GM21737 (cell line): ENCODE data around the gene OR2Y1.
"Not testable (repeated sequence)": the region's sequence is repeated elsewhere in the genome, so short reads cannot be mapped to it uniquely, and the experiment has no call there.

Source experiments
- ATAC-seq: cut with Tn5 transposase; IDR thresholded peaks from one replicate; pipeline ENCODE4 v1.9.1; 2021; ENCODE audit warnings: mild to moderate bottlenecking, moderate library complexity; ENCODE audit not compliant: unreplicated experiment

OR2Y1 gene

GRCh38 chr5:180740953-180741352 is 1.1 kb upstream of the OR2Y1 start:
- not testable (repeated sequence) for ATAC-seq

DNA sequence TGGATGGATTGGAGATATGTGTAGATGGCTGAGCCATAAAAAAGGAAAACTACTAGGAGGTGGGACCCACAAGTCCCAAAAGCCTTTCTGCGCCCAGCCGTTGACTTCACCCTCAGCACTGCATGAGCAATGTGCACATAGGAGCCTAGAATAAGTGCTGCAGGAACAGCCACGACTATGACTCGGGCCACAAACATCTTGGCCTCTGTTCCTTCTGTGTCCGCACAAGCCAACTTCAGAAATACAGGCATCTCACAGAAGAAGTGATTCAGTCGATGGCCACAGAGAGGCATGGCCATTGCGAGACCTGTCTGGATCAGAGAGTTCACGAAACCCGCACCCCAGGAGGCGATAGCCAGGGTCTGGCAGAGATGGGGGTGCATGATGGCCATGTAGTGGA is 587 bp downstream of the OR2Y1 start:
- ATAC-seq = no peak

DNA sequence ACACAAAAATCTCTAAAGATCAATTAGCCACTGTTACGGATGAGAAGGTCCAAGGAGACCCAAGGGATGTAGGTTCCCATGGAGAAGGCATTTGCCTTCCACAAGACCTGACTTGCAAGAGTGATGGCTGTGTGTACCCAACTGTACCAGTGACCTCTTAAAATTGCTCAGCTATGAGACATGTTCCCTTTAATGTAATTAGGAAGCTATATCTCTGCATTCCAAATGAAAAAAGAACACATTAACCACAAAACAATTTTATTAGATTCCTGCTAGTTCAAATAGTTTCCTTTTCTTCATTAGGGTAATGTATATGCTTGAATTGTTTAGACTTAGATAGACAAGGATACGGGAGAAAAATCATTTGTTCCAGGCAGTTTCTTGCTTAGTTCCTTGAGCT is 3.3 kb downstream of the OR2Y1 start:
- no peak for ATAC-seq

- no peak for ATAC-seq
Measured at GRCh38 chr5:180724944-180725343, 14.9 kb downstream of the OR2Y1 start.

DNA sequence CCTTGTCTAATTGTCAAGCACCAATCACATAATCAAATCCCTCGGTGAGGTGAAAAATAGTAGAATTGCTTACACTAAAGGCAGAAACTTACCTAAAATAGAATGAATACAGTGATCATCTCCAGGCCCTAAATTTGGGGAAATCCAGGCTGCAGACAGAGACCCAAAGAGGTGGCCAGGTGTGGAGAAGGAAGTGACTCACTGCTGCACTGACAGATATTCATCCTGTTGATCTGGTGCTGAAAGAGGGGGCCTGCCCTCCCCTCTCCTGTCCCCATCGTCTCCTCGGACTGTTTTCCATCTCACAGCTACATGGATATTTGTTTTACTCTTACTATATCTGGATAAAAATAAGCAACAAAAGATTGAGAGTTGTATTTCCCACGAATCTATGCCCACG is 15.9 kb downstream of the OR2Y1 start:
- no peak for ATAC-seq

GRCh38 chr5:180720486-180720885 is 19.4 kb downstream of the OR2Y1 start:
- no peak for ATAC-seq

DNA sequence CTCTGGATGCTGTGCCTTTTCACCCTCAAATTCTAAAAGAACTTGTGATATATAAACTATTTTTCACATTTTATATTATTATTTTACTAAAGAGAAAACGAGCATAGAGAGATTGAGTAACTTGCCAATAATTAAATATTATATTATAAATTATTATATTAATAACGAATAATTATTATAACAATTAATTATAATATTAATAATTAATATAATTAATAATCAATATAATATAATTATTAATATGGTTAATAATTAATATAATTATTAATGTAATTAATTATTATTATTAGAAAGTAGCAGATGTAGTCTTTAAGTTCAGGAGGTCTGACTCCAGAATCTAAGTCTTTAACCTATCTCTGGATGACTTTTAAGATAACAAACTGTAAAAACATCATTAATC is 20.1 kb downstream of the OR2Y1 start:
- ATAC-seq = no peak

GRCh38 chr5:180718810-180719453 is 20.9 kb downstream of the OR2Y1 start:
- ATAC-seq = no peak

- ATAC-seq = no peak
Measured at GRCh38 chr5:180717989-180718388, 21.9 kb downstream of the OR2Y1 start.

DNA sequence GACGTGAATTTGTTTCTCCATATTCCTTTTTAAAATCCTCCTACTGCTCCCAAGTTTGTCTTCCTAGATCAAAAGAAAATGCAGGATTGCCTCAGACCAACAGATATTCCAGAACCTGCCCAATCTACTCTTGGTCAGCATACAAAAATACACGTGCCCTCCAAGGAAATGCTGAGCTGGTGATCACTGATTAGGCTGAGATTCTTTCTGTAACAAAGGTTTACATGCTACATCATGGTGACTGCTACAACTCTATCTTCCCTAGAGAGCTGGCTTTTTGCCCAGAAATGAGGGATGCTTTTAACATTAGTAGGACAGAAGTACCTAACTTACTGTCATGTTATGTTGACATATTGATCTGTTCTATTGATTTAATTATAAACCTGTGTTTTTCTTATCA is 35.5 kb downstream of the OR2Y1 start:
- no peak for ATAC-seq

- no peak for ATAC-seq
Measured at GRCh38 chr5:180703912-180704311, 35.9 kb downstream of the OR2Y1 start.

- ATAC-seq = not testable (repeated sequence)
Measured at GRCh38 chr5:180703371-180703770, 36.5 kb downstream of the OR2Y1 start.

DNA sequence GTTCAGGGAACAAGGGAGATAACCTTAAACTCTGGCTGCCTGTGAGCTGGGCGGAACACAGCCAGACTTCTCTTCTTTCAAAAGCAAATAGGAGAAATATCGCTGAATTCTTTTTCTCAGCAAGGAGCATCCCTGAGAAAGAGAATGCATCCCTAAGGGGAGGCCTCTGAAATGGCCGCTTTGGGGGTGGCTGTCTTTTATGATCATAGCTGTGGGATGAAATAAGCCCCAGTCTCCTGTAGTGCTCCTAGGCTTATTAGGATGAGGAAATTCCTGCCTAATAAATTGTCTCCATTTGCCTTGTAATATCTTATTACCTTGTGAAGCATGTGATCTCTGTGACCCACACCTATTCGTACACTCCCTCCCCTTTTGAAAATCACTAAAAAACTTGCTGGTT is 39.4 kb downstream of the OR2Y1 start:
- not testable (repeated sequence) for ATAC-seq

DNA sequence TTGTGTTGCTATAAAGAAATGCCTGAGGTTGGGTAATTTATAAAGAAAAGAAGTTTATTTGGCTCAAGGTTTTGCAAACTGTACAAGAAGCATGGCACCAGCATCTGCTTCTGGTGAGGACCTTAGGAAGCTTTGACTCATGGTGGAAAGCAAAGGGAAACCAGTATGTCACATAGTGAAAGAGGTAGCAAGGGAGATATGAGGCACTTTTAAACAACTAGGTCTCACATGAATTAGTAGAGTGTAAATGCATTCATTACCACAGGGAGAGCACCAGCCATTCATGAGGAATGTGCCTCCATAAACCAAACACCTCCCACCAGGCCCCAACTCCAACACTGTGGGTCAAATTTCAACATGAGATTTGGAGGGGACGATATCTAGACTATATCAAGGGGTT is 40.8 kb downstream of the OR2Y1 start:
- ATAC-seq = no peak

GRCh38 chr5:180696116-180696515 is 43.7 kb downstream of the OR2Y1 start:
- no peak for ATAC-seq

DNA sequence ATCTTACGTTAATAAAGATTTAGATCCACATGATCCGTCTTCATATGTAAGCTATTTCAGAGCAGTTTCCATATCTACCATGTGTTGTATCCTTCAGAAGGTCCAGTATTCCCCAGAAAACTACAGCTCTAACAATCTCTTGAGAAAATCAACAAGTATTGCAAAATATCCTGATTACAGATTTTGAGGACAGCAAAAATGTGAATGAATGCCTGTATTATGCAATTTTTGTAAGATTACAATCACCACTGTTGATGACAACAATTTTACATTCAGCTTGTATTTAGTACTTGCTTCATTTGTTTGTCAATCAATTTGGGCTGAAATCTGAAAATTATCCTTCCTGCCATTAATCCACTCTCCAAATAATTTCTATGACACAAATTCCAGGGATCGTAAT is 47.4 kb downstream of the OR2Y1 start:
- ATAC-seq = no peak

GRCh38 chr5:180691046-180691445 is 48.8 kb downstream of the OR2Y1 start:
- ATAC-seq = no peak

DNA sequence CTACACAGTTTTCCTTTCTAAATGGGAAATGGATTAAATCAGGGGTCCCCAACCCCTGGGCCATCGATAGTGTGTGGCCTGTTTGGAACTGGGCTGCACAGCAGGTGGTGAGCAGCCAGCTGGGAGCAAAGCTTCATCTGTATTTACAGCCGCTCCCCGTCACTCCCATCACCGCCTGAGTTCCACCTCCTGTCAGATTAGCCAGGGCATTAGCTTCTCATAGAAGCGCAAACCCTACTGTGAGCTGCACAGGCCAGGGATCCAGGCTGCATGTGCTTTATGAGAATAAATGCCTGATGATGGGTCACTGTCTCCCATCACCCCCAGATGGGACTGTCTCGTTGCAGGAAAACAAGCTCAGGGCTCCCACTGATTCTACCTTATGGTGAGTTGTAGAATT is 49.3 kb downstream of the OR2Y1 start:
- ATAC-seq = no peak

- ATAC-seq = no peak
Measured at GRCh38 chr5:180689775-180690174, 50.1 kb downstream of the OR2Y1 start.
